DOHH2 (cell line): ENCODE measurements around the gene SOHLH2.

Experiments
- CTCF ChIP-seq: fragments of 200-600 bp; sonication (generic); IDR thresholded peaks from one replicate; pipeline ENCODE4 v1.5.1; 2014; ENCODE audit warnings: antibody characterized with exemption, mild to moderate bottlenecking, low read depth, low read length; ENCODE audit not compliant: poor library complexity, severe bottlenecking
- EZH2phosphoT487 ChIP-seq: fragments of 200-600 bp; sonication (generic); IDR thresholded peaks from 2 replicates; pipeline ENCODE4 v1.6.1; 2017; ENCODE audit warnings: borderline replicate concordance, mild to moderate bottlenecking, antibody characterized with exemption, low read length, moderate library complexity, mixed read lengths

GRCh38 chr13:36244990-36245389 is 30.6 kb upstream of the SOHLH2 start:
- TF ChIP-seq CTCF (no peak), EZH2phosphoT487 (no peak)
